Skeletal muscle satellite cell (primary cell): ENCODE results near the gene GPC3.
"Not testable (repeated sequence)": the region's sequence is repeated elsewhere in the genome, so short reads cannot be mapped to it uniquely, and the experiment has no call there.

ENCODE experiments used
- H3K27me3 ChIP-seq: 2 replicates; pipeline ENCODE4 v1.7.0; 2013; ENCODE audit warnings: low read length; ENCODE audit not compliant: control insufficient read depth, insufficient read depth
- H3K36me3 ChIP-seq: 2 replicates; pipeline ENCODE4 v1.7.0; 2013; ENCODE audit warnings: mild to moderate bottlenecking, control low read depth, low read length; ENCODE audit not compliant: insufficient read depth
- H3K4me1 ChIP-seq: 2 replicates; pipeline ENCODE4 v1.7.0; 2013; ENCODE audit warnings: low read length; ENCODE audit not compliant: control insufficient read depth, insufficient read depth
- H3K4me2 ChIP-seq: 2 replicates; pipeline ENCODE4 v1.7.0; 2013; ENCODE audit warnings: mild to moderate bottlenecking, low read length
- H3K4me3 ChIP-seq: 2 replicates; pipeline ENCODE4 v1.7.0; 2013; ENCODE audit warnings: low read length
- H3K9ac ChIP-seq: 2 replicates; pipeline ENCODE4 v1.7.0; 2013; ENCODE audit warnings: mild to moderate bottlenecking, low read depth, low read length, moderate library complexity
- H3K9me3 ChIP-seq: replicated peaks from 2 replicates; pipeline ENCODE4 v1.7.0; 2013; ENCODE audit warnings: mild to moderate bottlenecking, control low read depth, low read length

GPC3 gene

GRCh38 chrX:133776072-133776471 is 209.3 kb downstream of the GPC3 start:
- Histone ChIP-seq H3K9ac (no peak overlapping the region), H3K36me3 (no peaks in the 10 kb centered on the region)

GRCh38 chrX:133774807-133775206 is 210.6 kb downstream of the GPC3 start:
- no peaks in the 10 kb centered on the region for H3K4me1 ChIP-seq

More at GRCh38 chrX:133776072-133776471, 209.3 kb downstream of the GPC3 start:
- peaks cover 7% of the 10 kb centered on the region for H3K27me3 ChIP-seq
- H3K4me2 ChIP-seq: no peak overlapping the region
- no peaks in the 10 kb centered on the region for H3K9me3 ChIP-seq
- H3K4me3 ChIP-seq: no peak overlapping the region
- no peaks in the 10 kb centered on the region for H3K4me1 ChIP-seq

GRCh38 chrX:133771086-133771646 is 214.2 kb downstream of the GPC3 start:
- no peak overlapping the region for H3K4me3 ChIP-seq

More at GRCh38 chrX:133774807-133775206, 210.6 kb downstream of the GPC3 start:
- no peak overlapping the region for H3K4me3 ChIP-seq
- no peaks in the 10 kb centered on the region for H3K9me3 ChIP-seq
- no peak overlapping the region for H3K9ac ChIP-seq
- H3K27me3 ChIP-seq: no peaks in the 10 kb centered on the region
- H3K4me2 ChIP-seq: no peak overlapping the region
- H3K36me3 ChIP-seq: no peaks in the 10 kb centered on the region

GRCh38 chrX:133762976-133763548 is 222.3 kb downstream of the GPC3 start:
- not testable (repeated sequence) for H3K4me1 ChIP-seq, H3K36me3 ChIP-seq, H3K4me2 ChIP-seq, H3K9me3 ChIP-seq, H3K4me3 ChIP-seq, H3K9ac ChIP-seq
- peaks cover 49% of the 10 kb centered on the region for H3K27me3 ChIP-seq

More at GRCh38 chrX:133771086-133771646, 214.2 kb downstream of the GPC3 start:
- Histone ChIP-seq H3K36me3 (no peaks in the 10 kb centered on the region), H3K4me2 (no peak overlapping the region), H3K9me3 (no peaks in the 10 kb centered on the region), H3K4me1 (no peaks in the 10 kb centered on the region), H3K27me3 (peaks cover 8% of the 10 kb centered on the region), H3K9ac (no peak overlapping the region)

GRCh38 chrX:133754657-133755056 is 230.7 kb downstream of the GPC3 start:
- Histone ChIP-seq H3K4me3 (no peak overlapping the region), H3K27me3 (peaks cover 22% of the 10 kb centered on the region), H3K9ac (no peak overlapping the region), H3K9me3 (no peaks in the 10 kb centered on the region), H3K36me3 (no peaks in the 10 kb centered on the region), H3K4me2 (no peak overlapping the region), H3K4me1 (no peaks in the 10 kb centered on the region)

GRCh38 chrX:133749951-133750350 is 235.4 kb downstream of the GPC3 start:
- Histone ChIP-seq H3K27me3 (peaks cover 9% of the 10 kb centered on the region), H3K9me3 (no peaks in the 10 kb centered on the region), H3K36me3 (no peaks in the 10 kb centered on the region), H3K4me3 (no peak overlapping the region), H3K4me1 (no peaks in the 10 kb centered on the region), H3K9ac (no peak overlapping the region), H3K4me2 (no peak overlapping the region)

GRCh38 chrX:133749370-133749769 is 236.0 kb downstream of the GPC3 start:
- no peak overlapping the region for H3K9ac ChIP-seq
- H3K4me1 ChIP-seq: no peaks in the 10 kb centered on the region
- H3K9me3 ChIP-seq: no peaks in the 10 kb centered on the region
- peaks cover 9% of the 10 kb centered on the region for H3K27me3 ChIP-seq
- H3K4me3 ChIP-seq: no peak overlapping the region
- no peak overlapping the region for H3K4me2 ChIP-seq
- no peaks in the 10 kb centered on the region for H3K36me3 ChIP-seq

- no peak overlapping the region for H3K4me2 ChIP-seq
- no peak overlapping the region for H3K9ac ChIP-seq
- no peak overlapping the region for H3K4me3 ChIP-seq
- H3K9me3 ChIP-seq: no peaks in the 10 kb centered on the region
- H3K27me3 ChIP-seq: peaks cover under 1% of the 10 kb centered on the region
- H3K4me1 ChIP-seq: no peaks in the 10 kb centered on the region
- no peaks in the 10 kb centered on the region for H3K36me3 ChIP-seq
These were observed 238.2 kb downstream of the GPC3 start for GRCh38 chrX:133747196-133747595.

GRCh38 chrX:133746593-133746992 is 238.8 kb downstream of the GPC3 start:
- H3K4me1 ChIP-seq: no peaks in the 10 kb centered on the region
- no peaks in the 10 kb centered on the region for H3K27me3 ChIP-seq
- H3K36me3 ChIP-seq: no peaks in the 10 kb centered on the region
- H3K4me2 ChIP-seq: no peak overlapping the region
- no peaks in the 10 kb centered on the region for H3K9me3 ChIP-seq
- no peak overlapping the region for H3K4me3 ChIP-seq
- H3K9ac ChIP-seq: no peak overlapping the region

- H3K9me3 ChIP-seq: no peaks in the 10 kb centered on the region
- H3K9ac ChIP-seq: no peak overlapping the region
- H3K27me3 ChIP-seq: no peaks in the 10 kb centered on the region
- no peak overlapping the region for H3K4me2 ChIP-seq
- H3K36me3 ChIP-seq: no peaks in the 10 kb centered on the region
- H3K4me3 ChIP-seq: no peak overlapping the region
- no peaks in the 10 kb centered on the region for H3K4me1 ChIP-seq
These were observed 240.0 kb downstream of the GPC3 start for GRCh38 chrX:133745349-133745748.

- Histone ChIP-seq H3K9me3 (no peaks in the 10 kb centered on the region), H3K4me2 (no peak overlapping the region), H3K27me3 (peaks cover 7% of the 10 kb centered on the region), H3K4me1 (no peaks in the 10 kb centered on the region), H3K9ac (no peak overlapping the region), H3K4me3 (no peak overlapping the region), H3K36me3 (no peaks in the 10 kb centered on the region)
These were observed 242.6 kb downstream of the GPC3 start for GRCh38 chrX:133742602-133743305.

- H3K9me3 ChIP-seq: no peaks in the 10 kb centered on the region
- H3K4me2 ChIP-seq: no peak overlapping the region
- peaks cover 8% of the 10 kb centered on the region for H3K27me3 ChIP-seq
- no peaks in the 10 kb centered on the region for H3K36me3 ChIP-seq
- no peaks in the 10 kb centered on the region for H3K4me1 ChIP-seq
- no peak overlapping the region for H3K9ac ChIP-seq
- H3K4me3 ChIP-seq: no peak overlapping the region
These were observed 244.1 kb downstream of the GPC3 start for GRCh38 chrX:133741303-133741702.
